NCI-H1105 treated with DMSO at 0.1 percent for 48 hours (cell line): ENCODE measurements around the gene FADD.

Source experiments
- DNase-seq: peaks from one replicate; lab custom pipeline; 2025; lab: John Stamatoyannopoulos, UW

Gene FADD

DNA sequence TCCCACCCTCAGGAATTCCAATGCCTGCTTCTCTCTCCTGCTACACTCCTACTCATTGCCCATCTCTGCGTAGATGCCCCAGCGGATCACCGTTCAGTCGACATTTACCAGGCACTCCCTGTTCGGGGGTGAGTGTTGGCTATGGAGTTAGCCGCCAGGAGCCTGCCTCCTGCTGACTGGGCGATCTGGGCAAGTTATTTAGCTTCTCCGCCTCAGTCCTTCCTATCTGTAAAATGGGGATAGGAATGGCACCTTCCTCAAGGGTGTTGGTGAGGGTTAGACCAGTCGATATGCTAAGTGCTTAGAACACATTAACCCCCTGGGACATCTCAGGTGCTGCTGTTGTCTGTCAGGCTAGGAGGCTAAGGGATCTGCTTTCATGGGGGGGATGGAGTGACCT, 30.9 kb downstream of the FADD start:
- no peak for DNase-seq

DNA sequence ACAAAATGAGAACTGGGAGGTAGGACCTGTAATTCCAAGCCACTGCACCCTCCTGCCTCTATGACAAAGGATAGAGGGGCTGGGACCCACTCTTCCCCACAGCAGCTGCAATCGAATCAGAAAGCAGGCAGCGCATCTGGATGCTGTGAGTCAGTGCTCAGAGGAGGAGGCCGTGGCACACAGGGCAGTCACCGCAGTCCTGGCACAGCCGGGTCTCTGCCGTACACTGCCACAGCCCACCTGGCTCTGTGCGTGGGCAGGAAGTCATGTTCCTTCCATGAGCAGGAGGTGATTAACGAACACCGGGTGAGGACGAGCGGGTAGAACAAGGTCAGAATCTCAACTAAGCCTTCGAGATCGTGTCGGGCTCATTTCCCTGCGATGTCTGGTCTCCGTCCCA, 37.2 kb downstream of the FADD start:
- DNase-seq = no peak

DNA sequence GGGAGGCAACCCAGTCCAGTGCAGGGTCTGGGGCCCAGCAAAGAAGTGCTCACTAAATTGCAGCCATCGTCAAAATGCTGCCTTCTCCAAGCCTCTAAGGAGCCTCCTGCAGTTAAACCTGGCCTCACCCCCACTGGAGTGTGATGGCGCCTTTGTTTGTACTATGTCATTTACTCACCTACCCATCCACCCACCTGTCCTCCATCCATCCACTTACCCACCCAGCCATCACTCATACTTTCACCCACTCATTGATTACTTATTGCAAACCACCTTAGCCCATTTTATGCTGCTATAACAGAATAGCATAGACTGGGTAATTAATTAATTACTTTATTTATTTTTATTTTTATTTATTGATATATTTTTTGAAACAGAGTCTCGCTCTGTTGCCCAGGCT, 38.6 kb downstream of the FADD start:
- DNase-seq = no peak

DNA sequence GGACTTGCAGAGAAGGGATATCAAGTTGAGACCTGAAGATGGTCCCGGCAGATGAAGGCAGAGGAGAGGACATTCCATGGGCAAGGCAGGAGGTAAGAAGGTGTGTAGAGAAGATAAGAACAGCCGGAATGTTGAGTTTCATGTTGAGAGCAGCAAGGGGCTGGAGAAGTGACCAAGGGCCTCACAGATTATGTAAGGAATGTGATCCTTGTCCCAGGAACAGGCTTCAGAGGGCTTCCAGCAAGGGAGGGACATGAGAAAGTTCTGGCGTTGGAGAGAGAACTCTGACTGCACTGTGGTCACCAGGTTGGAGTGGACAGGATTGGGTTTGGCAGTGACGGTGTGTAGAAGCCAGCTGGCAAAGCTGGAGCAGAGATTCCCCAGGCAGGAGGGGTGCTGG, 39.8 kb downstream of the FADD start:
- DNase-seq = no peak

DNA sequence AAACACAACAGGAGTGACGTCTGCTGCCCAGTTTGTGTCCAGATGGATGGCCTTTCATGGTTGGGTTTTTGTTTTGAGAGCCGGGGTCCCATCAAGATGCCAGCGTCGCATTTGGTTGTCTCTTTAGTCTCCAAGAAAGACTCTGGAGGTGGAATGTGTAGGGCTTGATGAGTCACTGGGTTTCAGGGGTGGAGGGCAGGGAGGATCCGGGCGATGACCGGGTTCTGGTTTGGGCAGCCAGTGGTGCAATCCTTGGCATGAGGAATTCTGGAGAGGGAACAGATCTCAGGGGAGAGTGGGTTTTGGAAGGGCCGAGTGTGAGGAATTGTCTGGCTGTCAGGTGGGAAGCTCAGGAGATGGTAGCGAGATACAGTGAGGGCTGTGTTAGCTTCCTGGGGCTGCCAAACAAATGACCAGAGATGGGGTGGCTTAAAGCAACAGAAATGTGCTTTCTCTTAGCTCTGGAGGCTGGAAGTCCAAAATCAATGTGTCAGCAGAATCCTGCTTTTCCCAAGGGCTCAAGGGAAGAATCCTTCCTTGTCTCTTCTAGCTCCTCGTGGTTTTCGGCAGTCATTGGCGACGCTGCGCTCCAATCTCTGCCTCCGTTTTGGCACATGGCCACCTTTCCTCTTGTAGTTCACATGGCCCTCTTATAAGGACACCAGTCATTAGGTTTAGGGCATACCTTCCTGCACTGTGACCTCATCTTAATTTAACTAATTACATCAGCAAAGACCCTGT, 41.0 kb downstream of the FADD start:
- no peak for DNase-seq

DNA sequence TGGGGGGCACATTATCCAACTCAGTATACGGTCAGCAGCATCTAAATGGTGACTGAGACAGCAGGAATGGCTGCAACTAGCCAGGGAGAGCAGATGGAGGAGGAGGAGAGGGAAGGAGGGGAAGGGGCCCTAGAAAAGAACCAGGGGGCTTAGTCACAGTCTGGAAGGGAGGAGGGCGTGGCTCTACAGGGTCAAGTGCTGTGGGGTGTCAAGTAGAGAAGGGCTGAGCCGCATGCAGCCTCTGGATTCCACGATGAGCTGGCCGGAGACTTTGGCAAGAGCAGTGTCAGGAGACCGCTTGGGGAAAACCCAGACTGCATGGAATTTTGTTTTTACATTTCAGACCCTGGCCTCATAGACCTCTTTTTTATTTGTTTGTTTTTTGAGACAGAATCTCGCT, 41.6 kb downstream of the FADD start:
- no peak for DNase-seq

DNA sequence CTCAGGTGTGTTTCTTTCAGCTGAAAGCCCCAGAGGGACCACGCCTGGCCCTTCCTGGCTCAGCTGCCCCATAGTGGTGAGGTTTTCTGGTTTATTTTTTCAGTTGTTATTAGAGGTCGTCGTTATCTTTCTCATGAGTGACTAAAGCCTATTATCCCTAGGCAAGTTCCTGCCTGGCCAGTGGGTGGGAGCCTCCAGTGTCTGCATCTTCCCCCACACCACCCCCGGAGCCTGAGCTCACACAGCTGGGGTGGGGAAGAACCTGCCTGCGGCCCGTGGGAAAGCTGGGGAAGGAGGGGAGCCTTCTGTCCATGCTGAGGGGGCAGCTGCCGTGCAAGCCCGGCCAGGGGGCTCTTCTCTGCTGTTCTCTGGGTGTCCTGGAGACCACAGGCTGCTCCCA, 43.1 kb downstream of the FADD start:
- no peak for DNase-seq

DNA sequence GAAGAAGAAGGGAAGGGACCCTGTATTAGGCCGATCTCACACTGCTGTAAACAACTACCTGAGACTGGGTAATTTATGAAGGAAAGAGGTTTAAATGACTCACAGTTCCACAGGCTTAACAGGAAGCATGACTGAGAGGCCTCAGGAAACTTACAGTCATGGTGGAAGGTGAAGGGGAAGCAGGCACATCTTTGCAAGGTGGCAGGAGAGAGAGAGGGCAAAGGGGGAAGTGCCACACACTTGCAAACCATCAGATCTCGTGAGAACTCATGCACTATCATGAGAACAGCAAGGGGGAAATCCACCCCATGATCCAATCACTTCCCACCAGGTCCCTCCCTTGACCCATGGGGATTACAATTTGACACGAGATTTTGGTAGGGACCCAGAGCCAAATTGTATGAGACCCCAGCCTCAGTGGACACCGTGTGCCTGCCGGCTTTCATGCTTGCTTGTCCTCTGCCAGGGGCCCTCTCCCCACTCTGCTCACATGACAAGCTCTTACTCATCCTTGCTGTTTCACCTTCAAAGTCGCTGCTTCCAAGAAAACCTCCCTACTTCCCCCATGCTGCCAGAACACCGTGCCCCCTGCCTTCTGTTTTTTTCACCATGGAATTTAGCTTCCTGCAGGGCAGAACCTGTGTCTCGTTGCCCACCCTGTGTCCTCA, 44.1 kb downstream of the FADD start:
- no peak for DNase-seq

DNA sequence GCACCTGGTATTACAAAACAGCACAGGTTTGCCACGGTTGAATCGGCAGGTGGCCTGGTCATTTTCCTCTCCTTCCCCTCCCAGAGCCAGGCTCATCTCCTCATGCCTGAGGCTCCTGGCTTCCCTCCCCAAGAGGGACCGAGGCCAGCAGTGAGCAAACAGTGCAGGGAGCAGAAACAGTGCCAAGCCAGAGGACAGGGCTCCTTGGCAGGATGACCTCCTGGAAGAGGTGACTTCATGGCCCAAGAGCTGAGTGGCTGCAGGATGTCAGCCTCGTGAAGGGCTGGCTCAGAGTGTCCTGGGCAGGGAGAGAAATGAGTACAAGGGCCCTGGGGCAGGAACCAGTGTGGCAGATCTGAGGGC, 44.6 kb downstream of the FADD start:
- no peak for DNase-seq

DNA sequence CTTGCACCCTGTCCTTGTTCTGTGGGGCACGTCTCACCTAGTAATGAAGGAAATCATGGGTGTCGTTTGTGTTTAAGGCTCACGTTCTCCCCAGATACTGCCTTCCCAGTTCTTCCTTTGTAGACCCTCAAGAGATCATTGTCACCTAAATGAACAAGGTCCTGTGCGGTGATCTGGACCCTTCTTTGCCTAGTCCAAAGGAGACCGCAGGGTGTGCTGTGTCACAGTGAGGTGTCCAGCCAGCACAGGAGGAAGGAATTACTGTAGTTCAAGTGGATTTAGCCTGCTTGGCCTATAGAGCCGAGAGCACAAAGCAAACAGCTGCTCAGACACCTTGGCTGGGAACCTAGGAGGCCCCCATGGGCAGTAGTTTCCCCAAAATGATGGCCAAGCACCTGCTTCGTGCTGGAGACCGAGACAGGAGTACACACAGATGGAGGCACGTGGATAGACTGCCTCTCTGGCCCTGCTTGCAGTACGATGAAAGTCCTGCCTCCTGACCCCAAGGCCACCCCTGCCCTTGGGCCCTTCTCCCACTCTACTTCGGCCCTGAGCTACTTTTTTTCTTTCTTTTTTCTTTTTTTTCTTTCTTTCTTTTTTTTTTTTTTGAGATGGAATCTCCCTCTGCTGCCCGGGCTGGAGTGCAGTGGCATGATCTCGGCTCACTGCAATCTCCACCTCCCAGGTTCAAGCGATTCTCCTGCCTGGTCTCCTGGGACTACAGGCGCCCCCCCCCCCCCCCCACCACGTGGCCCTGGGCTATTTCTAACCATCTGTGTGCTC, 48.0 kb downstream of the FADD start:
- no peak for DNase-seq

DNA sequence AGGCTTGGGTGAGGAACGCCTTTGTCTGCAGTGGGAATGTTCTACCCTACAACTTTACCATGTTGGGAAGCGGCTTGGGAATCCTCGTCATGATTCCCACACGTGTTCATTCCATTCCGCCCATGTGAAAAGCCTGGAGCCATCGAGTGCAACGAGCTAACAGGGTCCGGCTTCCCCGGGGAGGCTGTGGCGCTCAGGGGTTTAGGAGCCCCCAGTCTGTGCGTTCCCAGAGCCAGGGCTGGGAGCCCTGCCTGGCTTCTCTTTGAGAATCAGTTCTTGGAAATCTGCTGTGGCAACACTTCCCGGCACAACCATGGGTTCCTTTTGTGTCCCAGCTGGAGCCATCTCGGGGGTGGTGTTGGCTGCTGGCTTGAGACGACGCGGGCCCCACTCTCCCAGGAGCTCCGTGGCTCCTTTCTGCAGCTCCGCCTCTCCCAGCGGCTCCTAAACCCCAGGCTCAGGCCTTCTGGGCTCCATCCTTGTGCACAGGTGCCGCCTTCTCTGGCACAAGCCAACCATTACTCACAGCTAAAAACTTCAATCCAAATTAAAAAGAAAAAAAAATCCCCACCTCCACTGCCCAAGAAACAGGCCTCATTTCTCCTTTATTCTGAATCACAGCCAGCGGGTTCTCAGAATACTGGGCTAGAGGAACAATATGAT, 48.7 kb downstream of the FADD start:
- DNase-seq = no peak

DNA sequence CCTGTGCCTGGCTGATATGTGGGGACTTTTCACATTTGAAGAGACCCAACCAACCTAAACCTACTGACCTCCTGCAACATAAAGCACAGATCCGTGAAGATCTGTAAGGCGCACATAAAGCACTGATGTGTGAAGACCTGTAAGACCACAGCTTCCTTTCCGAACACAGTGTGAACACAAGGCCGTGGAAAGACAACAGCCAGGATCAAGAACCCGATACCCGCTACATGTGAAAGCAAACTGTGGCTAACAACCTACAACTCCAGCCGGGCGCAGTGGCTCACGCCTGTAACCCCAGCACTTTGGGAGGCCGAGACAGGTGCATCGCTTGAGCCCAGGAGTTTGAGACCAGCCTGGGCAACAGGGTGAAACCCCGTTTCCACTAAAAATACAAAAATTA, 49.7 kb downstream of the FADD start:
- DNase-seq = no peak

DNA sequence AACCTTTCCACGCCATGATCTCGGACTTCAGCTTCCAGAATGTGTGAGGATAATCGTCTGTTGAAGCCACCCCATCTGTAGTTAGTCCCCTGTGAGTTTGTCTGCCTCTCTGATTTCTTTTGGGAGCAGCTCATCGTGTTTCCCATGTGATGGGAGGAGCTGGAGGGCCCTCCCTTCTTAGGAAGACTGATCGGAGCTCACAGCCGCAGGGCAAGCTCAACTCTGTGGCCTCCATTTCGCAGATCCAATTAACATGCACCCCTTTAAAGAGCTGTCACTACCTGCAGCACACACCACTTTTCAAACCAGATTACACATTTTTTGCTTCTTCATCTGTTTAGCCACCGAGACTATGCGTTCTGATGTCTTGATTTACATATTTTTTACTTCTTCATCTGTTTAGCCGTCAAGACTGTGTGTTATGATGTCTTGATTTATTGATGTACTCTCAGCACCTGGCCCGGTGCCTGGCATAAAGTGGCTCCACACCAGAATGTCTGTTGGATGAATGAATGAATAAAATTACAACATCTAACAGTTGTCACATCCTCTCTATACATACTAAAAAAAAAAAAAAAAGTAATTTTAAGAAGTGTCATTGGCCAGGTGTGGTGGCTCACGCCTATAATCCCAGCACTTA, 52.5 kb downstream of the FADD start:
- DNase-seq = peak; percentile 29
